WI38 (cell line): Measurements from ENCODE around the gene UNC5A.

ENCODE experiments used
- H3K4me3 ChIP-seq: 2 replicates; pipeline ENCODE4 v1.5.1; 2011; ENCODE audit warnings: low read depth, mild to moderate bottlenecking, control low read depth, low read length
- CTCF ChIP-seq: IDR thresholded peaks from 2 replicates; pipeline ENCODE4 v1.5.1; 2012; ENCODE audit warnings: low read depth, mild to moderate bottlenecking, control low read depth, low read length

The UNC5A gene

GRCh38 chr5:176813587-176814312 lies 3.4 kb downstream of the UNC5A start:
- no peak overlapping the region for H3K4me3 ChIP-seq
- TF ChIP-seq CTCF, result no peak

GRCh38 chr5:176814313-176814685 lies 3.9 kb downstream of the UNC5A start:
- H3K4me3 ChIP-seq, result no peak overlapping the region
- TF ChIP-seq CTCF, result no peak

GRCh38 chr5:176814836-176815438 lies 4.6 kb downstream of the UNC5A start:
- H3K4me3 ChIP-seq, result no peak overlapping the region
- TF ChIP-seq CTCF, result no peak

- TF ChIP-seq CTCF, result no peak
- H3K4me3 ChIP-seq, result no peak overlapping the region
Measured at GRCh38 chr5:176816043-176816745, 5.8 kb downstream of the UNC5A start.

- no peak overlapping the region for H3K4me3 ChIP-seq
- no peak for TF ChIP-seq CTCF
Measured at GRCh38 chr5:176816791-176817347, 6.5 kb downstream of the UNC5A start.

- H3K4me3 ChIP-seq, result no peak overlapping the region
Measured at GRCh38 chr5:176817369-176817840, 7.0 kb downstream of the UNC5A start.

More at GRCh38 chr5:176817369-176817840, 7.0 kb downstream of the UNC5A start:
- TF ChIP-seq CTCF, result no peak
